GM18511 (cell line): Measurements from ENCODE around the gene BMP7.

Experiments
- ATAC-seq: cut with Tn5 transposase; IDR thresholded peaks from one replicate; pipeline ENCODE4 v1.9.1; 2021; ENCODE audit warnings: mild to moderate bottlenecking, moderate library complexity; ENCODE audit not compliant: unreplicated experiment

The BMP7 gene

DNA sequence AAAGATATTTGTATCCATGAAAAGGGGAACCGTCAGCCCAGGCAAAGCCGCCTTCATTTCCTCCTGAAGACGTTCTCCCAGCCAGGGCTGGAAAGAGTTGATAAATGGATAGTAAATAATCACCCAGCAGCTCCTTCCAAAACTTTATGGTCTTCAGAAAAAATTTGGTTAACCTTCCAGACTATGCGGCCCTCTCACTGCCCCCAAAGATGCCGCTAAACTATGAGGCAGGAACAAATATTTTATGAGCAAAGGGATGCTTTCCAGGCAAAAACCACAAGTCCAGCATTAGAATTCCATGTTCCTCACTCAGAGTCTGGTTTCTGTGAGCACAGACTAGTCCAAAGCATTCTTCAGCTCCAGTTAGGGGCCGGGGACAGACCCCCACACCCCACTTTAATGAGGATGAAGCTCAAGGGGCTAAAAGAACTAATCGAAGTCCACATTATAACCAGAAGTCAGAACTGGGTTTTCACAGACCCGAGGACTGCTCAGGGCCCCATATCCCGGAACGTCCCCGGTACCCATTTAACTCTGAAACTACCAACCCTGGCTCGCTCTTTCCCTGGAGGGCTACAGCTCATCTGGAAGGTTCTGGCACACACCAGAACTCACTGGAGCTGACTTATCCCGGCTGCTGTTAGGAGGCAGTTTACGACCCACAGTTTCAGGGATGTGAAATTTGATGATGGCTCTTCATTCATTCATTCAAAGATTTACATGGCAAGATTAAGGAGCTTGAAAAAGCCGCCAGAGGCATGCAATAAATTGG, 29.4 kb downstream of the BMP7 start:
- ATAC-seq, result no peak

GRCh38 chr20:57234556-57235251, 31.7 kb downstream of the BMP7 start:
- ATAC-seq, result no peak

DNA sequence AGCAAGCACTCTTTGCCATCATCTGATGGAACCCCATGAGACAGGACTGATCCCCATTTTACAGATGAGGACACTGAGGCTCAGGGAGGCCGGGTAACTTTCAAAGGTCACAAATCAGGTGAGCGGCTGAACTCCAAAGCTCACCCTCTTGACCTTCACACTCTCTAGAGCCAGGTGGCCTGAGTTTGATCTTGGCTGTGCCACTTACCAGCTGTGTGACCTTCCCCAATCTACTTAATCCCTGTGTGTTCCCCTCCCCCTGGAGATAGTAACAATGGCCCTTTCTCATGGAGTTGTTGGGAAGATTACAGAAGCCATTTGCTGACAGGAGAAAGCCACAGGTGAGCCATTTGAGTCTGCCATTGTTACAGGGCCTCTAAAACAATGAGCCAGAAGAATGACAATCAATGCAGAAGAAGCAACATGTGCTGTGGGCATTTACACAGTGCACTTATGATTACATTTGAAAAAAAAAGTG, 34.5 kb downstream of the BMP7 start:
- ATAC-seq, result no peak

DNA sequence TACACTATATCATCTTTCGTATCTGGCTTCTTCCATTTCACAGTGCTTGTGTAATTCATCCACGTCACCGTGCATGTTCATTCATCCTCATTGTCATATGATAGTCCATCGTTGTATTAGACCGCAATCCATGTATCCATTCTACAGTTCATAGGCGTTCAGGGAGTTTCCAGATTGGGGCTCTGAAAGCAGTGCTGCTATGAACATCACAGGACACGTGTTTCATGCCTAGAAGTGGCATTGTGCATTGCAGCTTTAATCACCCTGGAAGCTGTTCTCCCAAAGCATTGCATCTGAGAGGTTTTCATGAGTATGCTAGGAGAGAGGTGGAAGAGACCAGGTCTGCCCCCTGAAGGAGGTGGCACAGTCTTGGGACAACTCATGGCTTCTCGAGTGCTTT, 35.3 kb downstream of the BMP7 start:
- ATAC-seq, result no peak

GRCh38 chr20:57230247-57230646, 36.2 kb downstream of the BMP7 start:
- no peak for ATAC-seq

- no peak for ATAC-seq
Measured at GRCh38 chr20:57229490-57229889, 37.0 kb downstream of the BMP7 start.

DNA sequence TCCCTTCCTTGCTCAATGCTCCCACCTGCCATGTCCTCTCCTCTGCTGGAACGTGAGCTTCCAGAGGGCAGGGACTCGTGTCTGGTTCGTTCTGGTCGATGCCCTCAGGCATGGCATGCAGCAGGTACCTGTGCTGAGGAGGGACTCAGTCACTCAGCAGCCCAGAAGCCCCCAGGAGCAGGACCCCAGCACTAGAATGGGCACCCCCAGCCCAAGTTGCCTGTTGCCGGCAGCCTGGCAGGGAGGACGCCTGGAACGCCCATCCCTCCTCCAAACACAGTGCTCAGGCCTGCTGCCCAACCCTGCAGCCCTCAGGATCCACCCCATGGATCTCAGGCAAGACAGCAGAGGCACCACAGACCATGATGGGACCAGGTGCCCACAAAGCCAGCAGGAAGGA, 40.6 kb downstream of the BMP7 start:
- ATAC-seq, result no peak

DNA sequence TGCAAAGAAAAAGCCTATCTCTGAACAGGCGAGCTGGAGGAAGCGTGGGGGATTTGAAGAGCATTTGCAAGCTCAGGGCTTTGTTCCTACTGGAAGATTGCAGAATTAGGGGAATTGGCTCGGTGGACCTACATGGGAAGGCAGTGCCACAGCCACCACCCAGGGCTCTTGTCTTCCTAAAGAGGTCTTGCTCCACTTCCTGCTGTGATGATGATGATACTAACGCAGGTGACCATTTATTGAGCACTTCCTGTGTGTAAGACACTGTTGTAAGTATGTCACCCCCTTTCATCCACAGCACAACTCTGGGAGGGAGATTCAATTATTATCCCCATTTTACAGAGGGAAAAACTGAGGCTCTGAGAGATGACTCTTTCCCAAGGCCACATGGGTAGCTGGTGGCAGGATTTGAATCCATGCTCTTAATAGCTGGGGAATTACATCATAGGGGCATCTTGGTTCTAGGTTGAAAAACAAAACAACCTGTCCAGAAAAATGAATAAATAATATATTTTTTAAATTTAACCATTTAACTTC, 41.2 kb downstream of the BMP7 start:
- ATAC-seq, result no peak

GRCh38 chr20:57224641-57225138, 41.8 kb downstream of the BMP7 start:
- no peak for ATAC-seq

- ATAC-seq, result no peak
Measured at GRCh38 chr20:57223648-57224489, 42.6 kb downstream of the BMP7 start.

DNA sequence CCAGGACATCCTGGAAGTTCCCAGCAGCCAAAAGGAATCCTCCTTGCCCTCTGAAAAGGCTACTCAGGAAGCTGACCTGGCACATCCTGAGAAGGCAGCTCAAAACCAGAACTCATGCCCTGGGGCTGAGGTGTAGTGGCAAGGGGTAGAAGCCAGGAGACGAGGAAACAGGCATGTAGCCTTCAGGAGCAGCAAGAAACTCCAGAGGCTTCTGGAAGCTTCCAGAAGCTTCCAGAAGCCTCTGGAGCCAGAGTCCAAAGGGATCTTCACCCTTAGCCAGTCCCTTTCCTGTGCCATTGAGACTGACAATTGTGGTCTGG, 43.9 kb downstream of the BMP7 start:
- ATAC-seq, result no peak

GRCh38 chr20:57221916-57222630, 44.4 kb downstream of the BMP7 start:
- no peak for ATAC-seq

DNA sequence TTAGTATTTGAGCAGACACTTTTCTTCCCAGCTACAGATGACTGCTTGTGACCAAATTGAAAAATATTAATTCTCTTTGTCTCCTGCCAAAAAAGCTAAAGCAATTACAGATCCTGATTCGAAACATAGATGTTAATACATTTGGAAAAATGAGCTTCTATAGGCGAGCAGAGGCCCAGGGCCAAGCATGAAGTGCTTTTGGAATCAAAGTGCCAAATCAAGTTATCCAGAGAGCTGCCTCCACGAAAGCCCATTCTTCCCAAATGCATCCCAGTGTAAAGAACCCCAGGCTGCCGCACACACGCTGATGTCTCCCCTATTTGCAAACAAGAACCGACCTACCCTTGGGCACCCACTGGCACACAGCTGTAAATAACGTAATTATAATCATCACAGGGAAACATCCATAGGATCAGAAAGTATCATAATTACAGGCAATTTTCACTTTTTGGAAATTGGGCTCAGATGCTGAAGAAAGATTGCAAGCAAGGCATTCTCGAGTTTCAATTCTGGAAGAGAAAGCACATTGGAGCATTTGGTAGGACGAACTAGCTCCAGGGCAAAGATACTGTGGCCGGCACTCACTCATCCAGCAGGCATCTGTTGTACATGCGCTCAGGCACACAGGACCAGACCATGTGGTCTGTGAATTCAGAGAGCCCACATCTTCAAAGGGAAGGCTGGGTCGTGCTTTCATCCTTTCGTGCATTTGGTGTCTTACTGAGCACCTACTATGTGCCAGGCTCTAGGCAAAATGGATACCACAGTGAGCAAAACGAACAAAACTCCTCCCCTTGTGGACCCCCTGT, 45.9 kb downstream of the BMP7 start:
- ATAC-seq, result no peak

DNA sequence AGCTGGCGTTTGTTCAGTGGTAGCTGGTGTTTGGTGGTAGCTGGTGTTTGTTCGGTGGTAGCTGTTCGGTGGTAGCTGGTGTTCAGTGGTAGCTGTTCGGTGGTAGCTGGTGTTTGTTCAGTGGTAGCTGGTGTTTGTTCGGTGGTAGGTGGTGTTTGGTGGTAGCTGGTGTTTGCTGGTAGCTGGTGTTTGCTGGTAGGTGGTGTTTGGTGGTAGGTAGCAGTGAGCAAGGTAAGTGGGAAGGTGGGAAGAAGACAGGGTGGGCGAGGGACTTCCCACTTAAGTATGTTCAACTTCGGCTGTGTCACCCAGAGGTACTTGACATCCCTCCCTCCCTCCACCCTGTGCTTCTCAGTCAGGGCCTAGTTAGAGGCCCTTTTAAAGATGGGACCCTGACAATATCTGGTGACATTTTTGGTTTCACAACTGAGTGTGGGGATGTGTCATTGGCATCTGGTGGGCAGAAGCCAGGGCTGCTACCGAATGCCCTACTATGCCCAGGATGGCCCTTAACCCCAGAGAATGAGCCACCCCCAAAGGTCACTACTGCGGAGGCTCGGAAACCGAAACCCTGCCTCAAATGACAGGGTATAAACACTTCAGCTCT, 47.3 kb downstream of the BMP7 start:
- ATAC-seq, result no peak

GRCh38 chr20:57218489-57218888, 48.0 kb downstream of the BMP7 start:
- ATAC-seq, result no peak

DNA sequence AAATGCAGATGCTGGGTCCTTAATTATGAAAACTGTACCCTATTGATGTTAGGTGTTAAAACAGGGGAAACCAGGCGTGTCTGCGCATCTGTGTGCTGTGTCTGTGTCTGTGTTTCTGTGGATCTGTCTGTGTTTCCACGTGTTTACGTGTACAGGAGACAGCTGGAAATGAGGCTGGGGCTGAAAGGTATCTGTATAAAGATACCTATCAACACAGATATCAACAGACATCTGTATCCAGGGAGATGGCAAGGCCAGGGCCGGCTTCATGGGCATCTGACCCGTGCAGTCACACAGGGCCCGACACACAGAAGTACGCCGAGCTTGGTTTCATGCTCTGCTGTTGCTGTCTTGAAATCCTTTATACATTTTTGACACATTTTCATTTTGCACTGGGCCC, 48.6 kb downstream of the BMP7 start:
- no peak for ATAC-seq

DNA sequence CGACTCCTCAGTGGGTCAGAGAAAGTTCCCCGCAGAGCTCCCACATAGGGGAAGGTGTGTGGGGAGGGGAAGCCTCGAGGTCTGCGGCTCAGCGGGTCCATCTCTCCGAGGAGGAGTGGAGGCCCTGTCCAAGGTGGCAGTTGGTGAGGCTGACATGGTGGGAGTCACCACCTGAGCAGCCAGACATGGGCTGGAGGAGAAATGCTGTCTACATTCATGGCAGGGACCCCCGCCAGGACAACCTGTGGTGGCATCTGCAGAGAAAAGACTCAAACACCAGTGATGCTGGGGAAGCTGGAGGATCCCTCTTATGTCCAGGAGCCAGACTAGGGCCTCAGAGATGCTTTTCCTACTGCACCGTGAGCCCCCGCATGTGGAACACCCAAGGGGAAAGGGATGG, 49.8 kb downstream of the BMP7 start:
- no peak for ATAC-seq

- no peak for ATAC-seq
Measured at GRCh38 chr20:57215826-57216471, 50.5 kb downstream of the BMP7 start.

DNA sequence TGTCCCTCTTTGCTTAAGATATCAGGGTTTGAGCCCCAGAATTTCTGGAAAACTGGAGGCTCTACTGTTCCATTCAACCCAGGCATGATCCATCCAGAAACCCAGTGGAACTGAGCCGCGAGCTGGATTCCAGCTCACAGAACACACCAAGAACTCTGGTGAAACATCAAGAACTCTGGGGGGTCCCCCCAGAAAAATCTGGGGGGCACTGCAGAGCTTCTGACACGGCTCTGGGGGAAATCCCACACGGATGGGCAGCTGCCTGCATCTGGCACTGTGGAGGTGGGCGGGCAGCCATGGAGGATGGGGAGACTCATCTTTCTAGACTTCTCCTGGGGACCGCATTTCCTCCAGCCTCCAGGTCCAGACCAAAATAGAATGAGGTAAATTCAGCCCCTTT, 51.0 kb downstream of the BMP7 start:
- ATAC-seq, result no peak
